GM19099 (cell line): Measurements from ENCODE around the gene NEUROD2.

Source experiments
- POLR2A ChIP-seq: IDR thresholded peaks from 3 replicates; pipeline ENCODE4 v1.6.1; 2011; ENCODE audit warnings: low read depth; ENCODE audit not compliant: insufficient read length; ENCODE audit errors: extremely low read depth

The NEUROD2 gene

GRCh38 chr17:39615434-39615833 is 7.7 kb upstream of the NEUROD2 start:
- TF ChIP-seq POLR2A, result no peak

DNA sequence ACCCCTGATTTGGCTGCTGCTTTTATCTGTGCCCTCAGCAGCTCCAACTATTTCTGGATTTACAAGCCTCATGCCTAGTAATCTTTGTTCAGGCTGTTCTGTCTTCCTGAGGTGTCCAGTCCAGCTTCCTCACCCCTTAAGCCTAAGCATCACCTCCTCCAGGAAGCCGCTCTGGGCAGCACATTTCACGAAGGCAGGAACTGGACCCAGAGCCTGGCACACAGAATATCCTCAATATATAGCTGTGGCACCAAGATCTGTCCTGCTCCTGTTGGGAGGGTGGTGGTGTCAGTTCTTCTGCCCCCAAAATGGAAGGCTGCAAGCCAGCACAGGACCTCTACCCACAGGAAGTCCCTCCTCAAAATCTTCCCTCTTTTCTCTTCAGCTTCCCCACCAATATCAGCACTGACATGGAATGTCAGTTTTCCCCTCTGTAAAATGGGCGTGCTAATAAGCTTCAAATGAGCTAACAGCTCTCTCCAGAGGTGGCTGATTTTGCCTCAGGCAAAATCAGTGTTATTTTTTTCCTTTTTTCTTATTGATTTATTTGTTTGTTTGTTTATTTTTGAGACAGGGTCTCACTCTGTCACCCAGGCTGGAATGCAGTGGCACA is 6.9 kb upstream of the NEUROD2 start:
- TF ChIP-seq POLR2A, result no peak

DNA sequence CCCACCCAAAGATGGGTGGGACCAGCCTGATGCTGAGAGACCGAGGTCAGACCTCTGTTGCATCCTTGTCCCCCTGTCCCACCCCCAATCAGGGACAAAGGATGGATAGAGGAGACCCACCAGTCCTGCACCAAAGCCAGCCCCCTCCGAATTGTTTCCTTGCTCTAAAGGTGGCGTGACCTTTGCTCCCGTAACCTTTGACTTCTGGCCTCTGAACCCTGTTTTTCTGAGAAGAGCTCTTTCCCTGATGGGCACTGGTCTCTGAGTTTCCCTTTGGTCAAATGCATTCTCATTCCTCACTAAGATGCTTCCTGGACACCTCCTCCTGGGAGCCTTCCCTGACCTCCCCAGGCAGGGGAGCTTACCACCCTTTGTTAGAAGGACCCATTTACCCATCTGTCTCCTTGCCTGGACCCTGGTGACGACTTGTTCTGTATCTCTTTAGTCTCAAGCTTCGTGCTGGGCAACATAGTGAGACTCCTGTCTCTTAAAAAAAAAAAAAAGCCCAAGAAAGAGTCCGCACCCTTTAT is 5.3 kb upstream of the NEUROD2 start:
- no peak for TF ChIP-seq POLR2A

GRCh38 chr17:39612291-39612894 is 4.7 kb upstream of the NEUROD2 start:
- TF ChIP-seq POLR2A, result no peak

DNA sequence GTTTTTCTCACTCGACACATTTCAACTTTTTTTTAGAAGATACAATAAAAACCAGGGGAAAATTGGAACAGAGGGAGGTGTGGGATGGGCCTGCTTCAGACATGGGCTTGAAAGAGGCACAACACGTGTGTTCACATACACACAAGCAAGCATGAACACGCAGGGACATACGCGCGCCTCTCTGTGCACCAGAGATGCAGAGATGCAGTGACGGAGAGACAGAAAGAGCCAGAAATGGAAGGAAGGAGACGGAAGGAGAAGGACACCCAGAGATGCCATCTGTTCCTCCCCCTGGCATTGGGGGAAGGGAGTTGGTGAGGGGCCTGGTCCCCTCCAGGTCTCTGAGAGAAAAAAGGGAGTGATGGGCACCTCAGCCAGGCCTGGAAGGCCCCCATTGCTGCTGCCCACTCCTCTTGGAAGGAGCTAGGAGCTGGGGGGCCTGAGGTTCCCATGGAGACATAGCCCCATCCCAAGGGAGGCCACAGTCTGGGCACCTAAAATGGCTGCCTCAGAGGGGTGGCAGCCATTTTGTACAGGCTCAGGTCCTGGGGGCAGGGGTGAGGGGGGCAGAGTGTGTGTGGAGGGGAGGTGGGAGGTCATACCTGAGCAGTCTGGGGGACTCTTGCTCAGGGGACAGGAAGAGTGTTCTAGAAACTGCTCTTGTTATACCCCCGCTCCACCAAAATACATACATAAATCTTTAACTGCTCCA is 3.8 kb upstream of the NEUROD2 start:
- no peak for TF ChIP-seq POLR2A

- no peak for TF ChIP-seq POLR2A
Observed at GRCh38 chr17:39609416-39610025, 1.8 kb upstream of the NEUROD2 start.

- no peak for TF ChIP-seq POLR2A
Observed at GRCh38 chr17:39608142-39608981, 642 bp upstream of the NEUROD2 start.

- TF ChIP-seq POLR2A, result no peak
Observed at GRCh38 chr17:39607057-39607850, 466 bp downstream of the NEUROD2 start.

- TF ChIP-seq POLR2A, result no peak
Observed at GRCh38 chr17:39606434-39607056, 1.2 kb downstream of the NEUROD2 start.

DNA sequence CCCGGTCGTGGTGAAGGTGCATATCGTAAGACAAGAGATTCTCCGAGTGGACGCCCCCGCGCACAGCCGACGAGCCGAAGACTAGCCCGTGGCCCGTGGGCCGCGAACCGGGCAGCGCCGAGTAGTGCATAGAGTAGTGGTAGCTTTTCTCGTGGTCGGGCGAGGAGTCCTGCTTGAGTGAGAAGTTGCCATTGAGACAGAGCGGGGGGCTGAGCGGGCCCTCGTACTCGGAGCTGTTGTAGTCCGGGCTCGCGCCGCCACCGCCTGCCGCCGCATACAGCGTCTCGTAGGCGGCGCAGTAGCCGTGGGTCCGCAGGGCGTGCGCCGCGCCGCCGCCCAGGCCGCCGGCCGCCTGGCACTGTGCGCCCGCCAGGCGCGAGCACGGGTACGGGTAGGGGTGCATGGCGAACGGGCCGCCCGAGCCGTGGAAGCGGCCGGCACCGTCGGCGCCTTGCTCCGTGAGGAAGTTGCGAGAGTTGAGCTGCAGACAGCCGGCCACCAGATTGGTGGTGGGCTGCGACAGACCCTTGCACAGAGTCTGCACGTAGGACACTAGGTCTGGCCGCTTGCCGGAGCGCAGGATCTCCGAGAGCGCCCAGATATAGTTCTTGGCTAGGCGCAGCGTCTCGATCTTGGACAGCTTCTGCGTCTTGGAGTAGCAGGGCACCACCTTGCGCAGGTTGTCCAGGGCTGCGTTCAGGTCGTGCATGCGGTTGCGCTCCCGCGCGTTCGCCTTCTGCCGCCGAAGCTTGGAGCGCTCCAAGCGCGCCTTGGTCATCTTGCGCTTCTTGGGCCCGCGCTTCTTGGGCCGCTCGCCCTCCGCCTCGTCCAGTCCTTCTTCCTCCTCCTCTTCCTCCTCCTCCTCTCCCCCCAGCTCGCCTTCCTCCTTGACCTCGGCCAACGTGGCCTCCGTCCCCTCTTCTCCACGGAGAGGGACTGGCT is 2.0 kb downstream of the NEUROD2 start:
- no peak for TF ChIP-seq POLR2A

- TF ChIP-seq POLR2A, result no peak
Observed at GRCh38 chr17:39604911-39605491, 2.7 kb downstream of the NEUROD2 start.
